ENCODE data around the gene CAV3.

CAV3 gene

DNA sequence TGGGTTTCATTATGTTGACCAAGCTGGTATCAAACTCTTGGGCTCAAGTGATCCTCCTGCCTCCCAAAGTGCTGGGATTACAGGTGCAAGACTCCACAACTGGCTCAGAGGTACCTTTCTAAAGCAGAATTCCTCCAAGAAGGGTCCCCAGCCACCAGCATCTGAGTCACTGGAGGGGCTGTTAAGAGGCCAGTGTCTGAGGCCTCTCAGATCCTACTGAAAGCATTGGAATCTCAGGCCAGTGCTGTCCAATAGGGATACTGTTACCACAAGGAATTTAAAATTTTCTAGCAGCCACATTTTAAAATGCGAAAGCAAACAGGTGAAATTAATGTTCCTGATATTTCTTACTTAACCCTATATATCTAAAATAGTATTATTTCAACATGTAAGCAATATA lies 1.3 kb downstream of the CAV3 start:
- DNase-seq (ENCODE audit: low read depth in 2 of 2), result no peak

DNA sequence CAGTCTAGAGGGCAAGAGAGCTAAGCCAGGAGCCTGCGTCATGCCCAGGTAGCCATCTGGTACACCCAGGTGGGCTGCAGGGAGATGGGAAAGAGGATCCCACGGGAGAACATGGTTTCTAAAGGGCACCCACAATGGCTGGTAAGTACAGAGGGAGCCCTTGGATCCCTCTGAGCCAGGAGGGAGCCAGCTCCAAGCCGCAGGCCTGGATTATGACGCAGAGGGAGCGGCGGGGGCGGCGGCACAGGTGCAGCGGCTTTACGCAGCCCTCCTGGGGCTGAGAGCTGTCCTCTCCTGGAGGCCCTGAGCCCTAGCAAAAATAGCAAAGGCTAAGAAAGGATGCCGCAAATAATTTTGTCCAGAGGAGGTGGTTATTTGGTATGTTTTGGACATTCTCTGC lies 2.8 kb downstream of the CAV3 start:
- no peak for DNase-seq (ENCODE audit: low read depth in 2 of 2)

DNA sequence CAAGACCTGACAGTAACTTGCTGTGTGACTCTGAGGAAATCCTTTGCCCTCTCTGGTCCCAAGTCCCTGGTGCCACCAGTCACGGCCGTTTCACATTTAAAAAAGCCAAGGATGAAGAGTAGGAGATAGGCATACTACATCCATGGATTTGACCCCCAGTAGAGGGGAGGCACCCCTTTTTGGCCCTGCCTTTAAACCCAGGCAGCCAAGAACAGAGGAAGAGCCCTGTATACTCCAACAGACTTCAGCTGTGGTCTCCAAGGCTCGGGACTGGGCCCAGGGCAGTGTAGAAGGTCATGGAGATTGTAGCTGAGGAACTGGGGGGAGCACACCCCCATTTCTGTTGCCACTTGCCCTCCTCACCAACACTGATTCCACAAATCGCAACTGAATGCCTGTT lies 3.7 kb downstream of the CAV3 start:
- no peak for DNase-seq (ENCODE audit: low read depth in 2 of 2)

DNA sequence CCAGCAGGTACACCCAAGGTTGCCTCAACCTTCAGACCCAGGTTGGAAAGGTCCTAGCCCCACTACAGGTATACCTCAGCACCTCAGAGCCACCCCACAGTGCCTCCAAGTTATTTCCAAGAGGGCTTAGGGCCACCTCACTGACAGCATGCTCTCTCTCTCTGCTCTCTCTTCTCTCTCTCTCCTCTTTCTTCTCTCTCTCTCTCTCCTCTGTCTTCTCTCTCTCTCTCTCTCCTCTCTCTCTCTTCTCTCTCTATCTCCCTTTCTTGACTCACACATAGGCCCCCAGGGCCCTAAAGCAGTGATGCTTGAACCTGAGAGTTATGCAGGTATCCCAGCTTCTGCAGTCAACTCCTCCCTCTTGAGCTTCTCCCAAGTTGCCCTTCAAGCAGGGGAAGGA lies 4.2 kb downstream of the CAV3 start:
- no peak for DNase-seq (ENCODE audit: low read depth in 2 of 2)

DNA sequence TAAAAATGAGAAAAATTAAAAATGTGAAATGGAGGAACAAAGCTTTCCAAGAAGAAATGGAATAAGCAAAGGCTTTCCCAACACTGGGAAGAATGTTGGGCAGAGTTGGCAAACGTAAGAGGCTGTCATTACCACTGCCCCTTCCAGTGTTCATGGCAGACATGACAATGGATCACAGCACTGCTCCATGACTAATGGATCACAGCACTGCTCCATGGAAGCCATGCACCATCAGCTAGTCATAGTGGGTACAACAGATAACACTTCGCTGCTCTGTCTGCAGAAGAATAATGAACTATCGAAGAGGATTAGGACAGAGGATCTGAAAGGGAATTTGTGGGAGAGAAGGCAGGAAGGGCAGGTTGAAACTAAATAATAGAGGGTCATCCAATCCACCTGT lies 5.0 kb downstream of the CAV3 start:
- DNase-seq (ENCODE audit: low read depth in 2 of 2), result no peak

DNA sequence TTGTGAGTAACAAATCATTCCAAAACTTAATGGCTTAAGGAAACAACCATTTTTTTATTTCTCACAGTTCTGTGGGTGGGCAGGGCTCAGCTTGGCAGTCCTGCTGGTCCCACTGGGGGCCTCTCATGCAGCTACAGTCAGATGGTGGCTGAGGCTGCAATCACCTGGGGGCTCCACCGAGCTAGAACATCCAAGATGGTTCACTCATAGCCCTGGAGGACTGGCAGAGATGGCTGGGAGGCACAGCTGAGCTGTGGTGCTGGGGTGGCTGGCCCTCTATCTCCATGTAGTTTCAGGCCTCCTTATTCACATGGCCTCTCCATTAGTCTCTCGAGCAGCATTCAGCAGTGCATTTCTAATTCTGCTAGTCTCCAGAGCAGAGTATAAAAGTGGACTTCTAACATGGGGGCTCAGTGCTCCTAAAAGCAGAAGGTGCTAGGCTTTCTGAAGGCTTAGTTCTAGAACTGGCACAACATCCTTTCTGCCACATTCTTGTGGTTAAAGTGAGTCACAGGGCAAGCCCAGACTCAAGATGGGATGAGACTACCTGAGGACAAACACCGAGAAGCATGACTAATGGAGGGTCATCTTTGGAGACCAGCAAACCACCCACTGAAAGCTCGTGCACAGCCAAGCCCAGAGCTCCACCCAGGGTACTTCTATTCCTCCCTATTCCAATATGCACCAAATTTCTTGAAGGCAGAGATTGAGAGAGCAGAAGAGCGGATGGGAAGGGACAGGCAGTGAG lies 6.3 kb downstream of the CAV3 start:
- no peak for DNase-seq (ENCODE audit: low read depth in 2 of 2)

DNA sequence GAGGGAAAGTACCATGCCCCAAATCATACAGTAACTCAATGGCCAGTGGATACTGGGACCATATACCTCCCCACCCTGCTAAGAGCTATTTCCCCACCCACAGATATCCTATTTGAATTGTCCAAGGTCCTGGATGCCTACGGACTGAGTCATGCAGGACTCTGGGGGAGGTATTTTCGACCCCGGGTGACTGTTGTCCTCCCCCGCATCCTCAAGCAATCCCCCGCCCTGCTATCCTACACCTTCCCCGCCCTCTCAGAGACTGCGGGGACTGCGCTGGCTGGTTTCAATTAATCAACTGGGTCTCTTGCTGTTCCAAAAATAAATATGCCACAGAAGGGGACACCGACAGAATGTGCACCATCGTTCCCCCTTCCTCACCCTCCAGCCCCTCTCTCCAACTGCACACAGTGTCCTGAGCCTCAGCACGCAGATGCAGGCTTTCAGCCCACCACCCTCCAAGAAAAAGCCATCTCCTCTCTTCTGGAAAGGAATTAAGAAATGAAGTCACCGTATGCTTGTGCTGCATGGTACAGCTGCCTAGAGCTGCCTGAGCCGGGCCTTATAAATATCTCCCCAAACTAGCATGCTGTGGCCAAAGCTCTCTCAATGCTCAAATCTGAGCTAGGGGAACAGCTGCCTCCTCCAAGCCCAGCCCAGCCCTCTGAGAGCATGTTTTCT lies 8.1 kb downstream of the CAV3 start:
- no peak for DNase-seq (ENCODE audit: low read depth in 2 of 2)

DNA sequence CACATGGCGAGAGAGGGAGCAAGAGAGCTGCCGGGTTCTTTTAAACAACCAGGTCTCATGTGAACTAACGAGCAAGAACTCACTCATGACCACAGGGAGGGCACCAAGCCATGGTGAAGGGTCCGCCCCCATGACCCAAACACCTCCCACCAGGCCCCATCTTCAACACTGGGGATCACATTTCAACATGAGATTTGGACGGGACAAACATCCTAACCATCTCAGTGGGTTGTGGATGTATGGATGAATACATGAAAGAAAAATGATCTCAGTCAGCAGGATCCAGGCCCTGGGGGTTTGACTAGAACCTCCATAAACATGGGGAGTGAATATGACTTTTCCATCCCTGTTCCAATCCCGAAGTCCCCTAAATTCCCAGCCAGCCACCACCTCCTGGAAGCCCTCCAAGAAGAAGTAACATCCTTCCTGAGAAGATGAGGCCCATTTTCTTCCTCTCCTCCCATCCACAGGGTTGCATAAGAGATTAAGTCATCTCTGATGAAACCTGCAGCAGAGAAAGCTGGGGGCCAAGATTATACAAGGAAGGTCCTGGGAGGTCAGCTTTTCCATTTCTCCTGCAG lies 9.5 kb downstream of the CAV3 start:
- DNase-seq (ENCODE audit: low read depth in 2 of 2), result no peak

DNA sequence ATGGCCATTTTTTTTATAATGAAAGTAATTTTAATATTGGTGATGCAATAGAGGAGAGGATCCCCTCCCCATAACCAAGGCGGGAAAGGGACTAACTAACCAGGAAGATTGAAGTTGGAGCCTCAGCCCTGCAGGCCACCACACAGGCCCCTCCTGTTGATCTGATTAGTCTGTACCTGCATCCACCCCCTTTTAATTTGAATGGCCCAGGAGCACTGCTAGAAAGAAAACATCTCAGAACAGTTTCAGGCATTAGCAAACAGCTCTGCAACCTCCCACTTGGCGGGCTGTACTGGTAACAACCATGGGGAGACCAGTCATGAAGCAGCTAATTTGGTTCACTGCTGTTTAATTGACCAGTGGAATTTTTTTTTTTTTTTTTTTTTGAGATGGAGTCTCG lies 10.3 kb downstream of the CAV3 start:
- no peak for DNase-seq (ENCODE audit: low read depth in 2 of 2)

DNA sequence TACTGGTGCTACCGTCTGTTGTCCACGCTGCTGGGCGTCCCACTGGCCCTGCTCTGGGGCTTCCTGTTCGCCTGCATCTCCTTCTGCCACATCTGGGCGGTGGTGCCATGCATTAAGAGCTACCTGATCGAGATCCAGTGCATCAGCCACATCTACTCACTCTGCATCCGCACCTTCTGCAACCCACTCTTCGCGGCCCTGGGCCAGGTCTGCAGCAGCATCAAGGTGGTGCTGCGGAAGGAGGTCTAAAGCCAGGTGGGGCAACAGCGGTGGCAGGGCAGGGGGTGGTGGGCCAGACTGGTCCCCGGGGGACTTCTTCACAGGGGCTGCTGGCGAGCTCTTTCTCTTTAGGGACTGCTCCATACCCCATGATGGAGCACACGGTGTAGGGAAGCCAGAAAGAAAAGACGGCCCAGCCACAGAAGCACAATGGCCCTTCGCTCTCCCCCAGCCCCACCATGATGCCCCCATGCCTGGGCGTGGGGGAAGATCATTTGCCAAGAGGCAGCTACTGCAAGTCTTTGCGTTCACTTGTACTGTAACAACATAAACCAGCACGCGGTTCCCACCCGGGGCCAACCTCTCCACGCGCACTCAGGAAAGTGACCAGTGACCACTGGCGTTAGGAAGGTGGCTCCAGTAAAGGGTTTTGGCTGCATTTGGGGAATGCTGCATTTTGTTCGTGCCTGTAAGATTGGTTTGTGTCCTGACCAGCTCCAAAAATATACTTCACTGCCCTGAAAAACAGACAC lies 12.2 kb downstream of the CAV3 start:
- no peak for DNase-seq (ENCODE audit: low read depth in 2 of 2)

DNA sequence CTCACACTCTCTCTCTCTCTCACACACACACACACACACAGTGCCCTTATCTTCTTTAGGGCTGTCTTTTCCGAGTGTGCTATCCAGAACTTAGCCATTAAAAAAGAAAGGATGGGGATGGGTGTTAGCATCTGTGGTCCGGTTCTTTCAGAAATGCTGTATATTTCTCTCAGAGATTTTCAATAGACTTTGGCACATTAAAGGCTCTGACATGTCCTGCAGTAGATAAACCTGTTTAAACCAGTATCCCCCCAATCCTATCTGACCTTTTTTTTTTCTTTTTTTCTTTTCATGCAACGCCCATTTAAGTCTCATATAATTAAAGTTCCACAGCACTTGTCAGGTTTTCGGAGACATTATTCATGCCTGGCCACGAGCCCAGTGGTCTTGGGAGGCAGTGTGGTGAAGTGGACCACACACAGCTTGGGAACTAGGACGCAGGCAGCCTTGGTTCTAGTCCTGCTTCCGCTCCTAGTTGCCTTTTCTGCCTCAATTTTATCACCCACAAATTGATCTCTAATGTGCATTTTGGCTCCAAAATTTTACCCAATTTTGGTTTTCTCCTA lies 13.3 kb downstream of the CAV3 start:
- DNase-seq (ENCODE audit: low read depth in 2 of 2), result no peak

DNA sequence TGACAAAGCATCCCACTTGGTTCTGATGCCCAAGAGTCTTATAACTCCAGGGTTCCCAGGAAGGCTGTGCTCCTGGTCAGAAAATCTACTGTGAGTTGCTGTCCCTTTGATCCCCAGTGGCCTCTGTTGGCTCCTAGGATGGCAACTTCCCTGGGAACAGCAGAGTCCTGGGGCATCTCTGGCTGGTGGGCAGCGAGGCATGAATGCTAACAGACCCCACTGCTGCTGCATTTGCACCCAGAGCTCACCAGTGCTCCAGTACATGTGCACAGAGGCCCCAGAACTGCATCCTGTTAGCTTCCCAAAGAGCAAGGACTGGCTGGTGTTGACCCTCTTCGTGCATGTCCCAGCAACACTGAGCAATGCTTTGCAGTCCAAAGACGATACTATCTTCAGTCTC lies 15.7 kb downstream of the CAV3 start:
- DNase-seq (ENCODE audit: low read depth in 2 of 2), result no peak

DNA sequence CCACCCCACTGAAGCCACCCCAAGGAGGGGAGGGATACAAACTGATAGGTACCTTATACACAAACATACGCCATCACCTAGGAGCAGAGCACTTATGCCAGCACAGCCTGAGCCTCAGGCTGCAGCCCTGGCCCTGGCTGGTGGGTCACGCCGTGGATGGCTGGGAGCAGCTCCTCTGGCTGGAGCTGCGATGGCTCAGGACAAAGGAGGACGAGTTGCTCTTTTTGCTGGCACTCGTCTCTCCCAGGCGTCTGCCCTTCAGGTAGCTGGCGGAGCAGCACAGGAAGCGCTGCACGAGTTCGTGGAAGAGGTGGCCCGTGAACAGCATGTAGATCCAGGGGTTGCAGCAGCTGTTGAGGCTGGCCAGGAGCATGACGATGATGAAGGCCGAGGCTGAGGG lies 19.2 kb downstream of the CAV3 start:
- no peak for DNase-seq (ENCODE audit: low read depth in 2 of 2)

DNA sequence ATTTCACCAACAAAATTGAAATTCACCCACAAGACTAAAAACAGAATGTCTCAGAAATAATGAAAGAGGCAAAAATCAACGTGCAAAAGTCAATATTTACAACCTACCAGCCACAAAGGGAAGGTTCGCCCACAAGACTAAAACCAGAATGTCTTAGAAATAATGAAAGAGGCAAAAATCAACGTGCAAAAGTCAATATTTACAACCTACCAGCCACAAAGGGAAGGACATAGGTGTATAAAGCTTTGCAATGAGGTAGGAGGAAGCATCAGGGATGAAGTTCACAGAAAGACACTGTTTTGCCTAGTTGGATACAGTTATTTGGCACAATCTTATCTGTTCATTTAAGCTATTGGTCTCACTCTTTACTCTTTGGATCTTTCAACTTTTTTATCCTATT lies 21.5 kb downstream of the CAV3 start:
- no peak for DNase-seq (ENCODE audit: low read depth in 2 of 2)

DNA sequence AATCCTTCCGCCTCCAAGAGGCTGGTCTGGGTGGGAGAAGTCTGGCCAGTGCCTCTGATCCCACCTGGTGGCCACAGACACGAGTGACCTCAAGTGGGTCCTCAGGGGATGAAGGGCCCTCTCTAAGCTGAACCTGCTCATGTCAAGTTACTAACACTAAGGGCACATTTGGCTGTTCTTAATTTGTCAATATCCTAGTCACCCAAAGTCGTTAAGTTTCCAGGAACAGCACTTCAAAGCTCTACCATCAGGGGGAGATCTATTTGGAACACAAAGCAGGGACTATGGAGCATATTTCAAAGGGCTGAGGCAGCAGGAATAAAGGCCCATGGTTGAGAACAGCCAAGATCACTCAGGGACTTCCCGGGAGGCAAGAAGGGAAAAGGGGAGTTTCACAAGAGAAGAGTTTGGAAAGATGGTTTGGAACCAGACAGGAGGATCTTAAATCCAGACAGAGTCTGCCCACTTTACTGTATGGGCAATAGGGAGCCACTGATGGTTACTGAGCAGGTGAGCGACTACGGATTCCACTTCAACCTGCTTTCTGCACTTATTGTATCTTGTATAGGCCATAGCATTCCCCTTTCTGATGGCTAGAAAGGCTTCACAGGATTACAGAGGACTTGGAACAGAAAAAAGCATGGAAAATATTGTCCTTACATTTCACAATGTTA lies 22.1 kb downstream of the CAV3 start:
- DNase-seq (ENCODE audit: low read depth in 2 of 2), result no peak

DNA sequence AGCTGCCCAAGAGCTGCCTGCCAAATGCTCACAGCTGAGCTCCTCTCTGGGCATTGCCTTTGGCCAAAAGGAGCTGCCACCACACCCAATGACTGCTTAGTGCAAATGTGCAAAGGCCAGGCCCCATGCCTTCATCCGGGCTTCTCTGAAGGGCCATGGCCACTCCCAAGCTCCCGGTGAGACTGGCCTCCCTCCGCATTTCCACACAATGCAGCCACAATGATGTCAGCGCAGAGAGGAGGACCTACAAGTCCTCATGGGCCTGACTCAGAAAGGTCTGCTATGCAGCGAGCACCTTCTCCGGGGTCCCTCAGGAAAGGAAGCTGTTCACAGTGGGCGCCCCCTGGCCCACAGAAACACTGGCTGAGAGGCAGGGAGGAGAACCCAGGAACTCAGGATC lies 23.1 kb downstream of the CAV3 start:
- no peak for DNase-seq (ENCODE audit: low read depth in 2 of 2)

DNA sequence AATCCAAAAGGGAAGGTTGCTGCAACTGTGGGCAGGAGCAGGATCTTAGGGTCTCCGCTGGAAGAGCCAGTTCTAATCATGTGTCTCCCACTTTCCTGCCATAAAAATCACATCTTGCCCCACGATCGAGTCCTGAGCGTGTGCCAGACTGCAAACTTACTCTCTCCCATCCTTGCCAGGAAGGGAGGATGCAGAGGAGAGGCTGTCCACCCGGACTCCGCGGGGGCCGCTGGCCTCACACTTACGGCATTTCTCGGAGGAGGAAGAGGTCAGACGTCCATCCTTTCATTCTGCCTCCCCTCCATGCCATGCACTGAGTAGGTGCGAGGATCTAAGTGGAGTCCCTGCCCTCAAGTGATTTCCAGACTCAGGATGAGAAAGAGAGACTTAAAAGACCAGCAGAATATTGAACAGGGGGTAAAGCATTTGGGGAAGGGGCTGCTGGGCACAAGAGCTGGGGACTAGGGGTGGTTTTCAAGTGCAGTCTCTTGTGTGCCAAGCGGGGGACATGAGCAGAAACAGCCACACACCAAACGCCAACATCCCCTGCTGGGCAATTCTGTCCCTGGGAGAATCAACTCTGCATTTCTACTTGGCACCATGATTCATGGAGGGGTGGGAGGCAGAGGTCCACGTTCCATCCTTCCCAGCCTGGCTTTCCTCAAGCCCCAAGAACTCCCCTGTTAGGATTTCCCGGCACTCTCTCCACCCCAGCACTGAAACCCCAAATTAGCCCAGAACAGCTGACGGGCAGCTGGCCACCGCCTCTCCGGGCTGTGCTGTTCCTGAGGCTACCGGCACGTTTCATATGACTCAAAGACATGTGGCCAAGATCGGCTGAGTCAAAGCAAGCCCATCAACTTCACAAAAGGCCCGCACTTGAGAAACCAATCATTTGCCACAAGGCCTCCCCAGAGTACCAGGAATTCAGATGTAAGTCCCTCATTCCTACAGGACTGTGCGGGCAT lies 24.2 kb downstream of the CAV3 start:
- DNase-seq (ENCODE audit: low read depth in 2 of 2), result no peak

DNA sequence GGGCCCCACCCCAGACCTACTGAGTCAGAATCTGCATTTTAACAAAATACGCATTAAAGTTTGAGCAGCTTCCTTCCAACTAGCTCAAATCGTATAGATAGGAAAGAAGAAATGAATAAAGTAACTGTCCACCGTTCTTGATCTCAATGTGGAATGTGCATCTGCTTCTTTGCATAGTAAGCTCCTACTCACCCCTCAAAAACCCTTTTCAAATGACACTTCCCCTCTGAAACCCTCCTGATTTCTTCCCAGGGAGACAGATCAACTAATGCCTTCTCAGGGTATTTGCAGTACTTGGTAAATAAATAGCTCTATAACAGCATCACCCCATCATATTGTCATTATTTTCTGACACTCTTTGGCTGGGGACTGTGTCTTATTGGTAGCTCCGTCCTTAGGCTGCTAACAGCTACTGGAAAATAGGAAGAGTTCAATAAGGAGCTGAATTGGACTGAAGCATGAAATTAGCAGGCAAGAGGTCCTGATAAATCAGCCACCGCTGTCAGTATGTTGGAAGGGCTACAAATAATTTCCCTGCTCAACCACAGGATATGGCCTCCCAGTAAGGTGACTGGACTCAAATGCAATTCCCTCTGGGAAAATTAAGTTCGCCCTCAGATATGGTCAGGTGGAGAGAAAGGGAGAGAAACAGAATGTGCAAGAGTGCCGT lies 25.6 kb downstream of the CAV3 start:
- DNase-seq (ENCODE audit: low read depth in 2 of 2), result no peak

DNA sequence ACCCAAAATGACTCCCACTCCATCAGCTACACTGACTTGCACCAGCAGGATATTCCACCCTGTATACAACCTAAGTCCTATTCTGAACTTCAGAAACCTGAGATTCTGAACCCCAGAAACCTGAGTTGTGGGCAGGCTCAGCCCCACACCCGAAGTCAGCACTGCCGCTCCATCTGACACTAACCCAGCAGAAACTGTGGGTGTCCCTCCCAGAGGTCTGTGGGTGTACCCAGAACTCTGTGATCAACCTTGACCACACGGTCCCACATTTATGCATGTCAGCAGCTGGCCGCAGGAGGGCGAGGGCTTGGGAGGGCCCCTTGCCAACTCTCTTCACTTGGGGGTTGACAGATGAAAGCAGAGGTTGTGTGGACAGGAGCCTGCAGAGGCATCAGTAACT lies 26.5 kb downstream of the CAV3 start:
- no peak for DNase-seq (ENCODE audit: low read depth in 2 of 2)

DNA sequence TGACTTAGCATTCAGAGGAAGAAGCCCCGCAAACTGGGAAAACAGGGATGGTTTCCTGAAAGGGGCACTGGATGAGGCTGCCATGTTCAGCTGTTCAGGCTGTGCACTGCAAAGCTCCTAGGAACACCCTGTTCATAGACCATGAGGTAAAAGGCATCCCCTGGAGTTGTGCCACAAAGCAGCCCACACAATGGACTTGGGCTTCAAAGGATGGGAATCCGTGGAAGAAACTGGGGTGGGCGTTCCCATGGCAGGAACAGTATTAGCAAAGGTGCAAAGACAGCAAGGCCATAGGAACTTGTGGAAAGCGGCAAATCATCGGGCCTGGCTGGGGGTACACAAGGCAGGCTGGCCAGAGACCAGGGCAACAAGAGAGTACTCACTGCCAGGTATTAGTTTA lies 26.9 kb downstream of the CAV3 start:
- DNase-seq (ENCODE audit: low read depth in 2 of 2), result no peak

Measured in stimulated activated CD8-positive, alpha-beta memory T cell treated with anti-CD3 and anti-CD28 coated beads, Interleukin-2, amount 100 ng/mL, for 1 hour (primary cell).